Measurements from ENCODE around the gene HOXD13.

HOXD13 gene

DNA sequence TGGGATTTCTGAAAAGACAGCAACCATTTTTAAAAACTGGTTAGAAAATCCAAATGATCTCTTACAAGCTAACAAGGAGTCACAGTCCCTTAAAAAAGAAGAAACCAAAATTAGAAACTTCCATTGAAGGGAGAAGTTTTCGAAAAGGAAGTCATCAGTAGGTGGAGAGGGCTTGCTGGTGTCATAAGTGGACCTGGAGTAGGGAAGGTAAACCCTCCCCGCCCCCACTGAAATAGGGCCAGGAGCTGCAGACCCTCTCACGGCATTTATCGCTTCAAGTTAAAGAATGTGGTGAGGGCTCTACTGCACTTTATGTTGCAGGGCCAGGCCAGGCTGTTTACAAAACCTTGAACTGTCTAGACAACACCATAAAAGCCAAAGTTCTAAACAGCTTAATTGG lies 17.4 kb downstream of the HOXD13 start:
- TF ChIP-seq, protein P1, sequence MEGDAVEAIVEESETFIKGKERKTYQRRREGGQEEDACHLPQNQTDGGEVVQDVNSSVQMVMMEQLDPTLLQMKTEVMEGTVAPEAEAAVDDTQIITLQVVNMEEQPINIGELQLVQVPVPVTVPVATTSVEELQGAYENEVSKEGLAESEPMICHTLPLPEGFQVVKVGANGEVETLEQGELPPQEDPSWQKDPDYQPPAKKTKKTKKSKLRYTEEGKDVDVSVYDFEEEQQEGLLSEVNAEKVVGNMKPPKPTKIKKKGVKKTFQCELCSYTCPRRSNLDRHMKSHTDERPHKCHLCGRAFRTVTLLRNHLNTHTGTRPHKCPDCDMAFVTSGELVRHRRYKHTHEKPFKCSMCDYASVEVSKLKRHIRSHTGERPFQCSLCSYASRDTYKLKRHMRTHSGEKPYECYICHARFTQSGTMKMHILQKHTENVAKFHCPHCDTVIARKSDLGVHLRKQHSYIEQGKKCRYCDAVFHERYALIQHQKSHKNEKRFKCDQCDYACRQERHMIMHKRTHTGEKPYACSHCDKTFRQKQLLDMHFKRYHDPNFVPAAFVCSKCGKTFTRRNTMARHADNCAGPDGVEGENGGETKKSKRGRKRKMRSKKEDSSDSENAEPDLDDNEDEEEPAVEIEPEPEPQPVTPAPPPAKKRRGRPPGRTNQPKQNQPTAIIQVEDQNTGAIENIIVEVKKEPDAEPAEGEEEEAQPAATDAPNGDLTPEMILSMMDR (IDR thresholded peaks at IDR 0.05; ENCODE audit: low read depth, low read length), result no peak

DNA sequence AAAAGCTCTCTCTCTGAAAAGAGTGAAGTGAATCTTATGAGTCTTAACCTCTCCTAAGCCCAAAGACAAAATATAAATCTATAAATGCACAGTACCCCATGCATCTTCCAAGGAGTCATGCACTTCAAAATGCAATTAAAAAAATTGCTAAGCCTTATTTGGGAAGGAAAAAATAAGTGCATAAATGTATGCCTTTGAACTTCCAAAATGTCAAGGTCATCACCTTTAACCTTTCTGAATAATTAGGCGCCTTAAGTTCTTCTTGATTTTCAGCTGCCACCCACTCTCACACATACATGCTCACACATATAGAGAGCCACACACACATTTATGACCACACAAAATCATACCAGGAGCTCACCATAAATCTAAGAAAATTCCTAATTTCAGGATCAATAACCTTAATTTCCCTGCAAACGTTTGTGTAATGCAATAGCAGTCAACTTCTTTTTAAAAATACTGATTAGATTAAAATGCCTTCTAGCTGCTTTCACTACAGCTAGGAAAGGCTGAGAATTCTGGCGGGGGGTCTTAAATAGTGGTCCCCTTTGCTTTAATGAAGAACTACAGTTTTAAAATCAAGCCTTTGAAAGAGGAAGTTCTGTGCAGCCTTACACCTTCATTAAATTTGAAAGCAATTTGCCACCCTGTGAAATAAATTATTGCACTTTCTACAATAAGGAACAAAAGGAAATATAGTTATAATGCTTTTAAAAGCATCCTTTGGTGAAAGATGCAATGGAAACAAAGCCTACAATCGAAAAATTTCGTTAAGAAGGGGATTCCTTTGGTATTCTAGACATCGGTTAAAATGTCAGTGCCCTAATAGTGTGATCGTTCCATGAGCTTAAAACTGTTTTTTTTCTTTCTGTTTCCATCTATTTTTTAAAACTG lies 18.1 kb downstream of the HOXD13 start:
- DNase-seq (ENCODE audit: extremely low read depth, low read depth), result no peak

More for the DNA sequence above, 17.4 kb downstream of the HOXD13 start:
- DNase-seq (ENCODE audit: extremely low read depth, low read depth), result no peak

DNA sequence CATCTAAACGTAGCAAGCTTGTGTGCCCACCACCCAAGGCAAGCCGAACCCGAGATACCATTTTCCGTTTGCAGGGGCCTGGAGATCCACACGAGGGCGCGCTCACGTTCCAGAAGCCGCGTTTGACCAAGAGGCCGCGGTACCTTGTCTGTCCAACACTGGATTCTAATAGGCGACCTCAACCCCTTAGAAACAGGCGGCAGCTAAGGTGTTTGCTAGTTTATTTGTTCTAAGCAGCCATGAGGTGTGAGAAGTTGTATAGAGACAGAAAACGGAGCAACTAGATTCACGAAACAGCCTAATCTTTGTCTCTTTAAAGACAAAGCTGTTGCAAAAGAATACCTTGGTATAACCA lies 18.8 kb downstream of the HOXD13 start:
- TF ChIP-seq, protein P1 (IDR thresholded peaks at IDR 0.05; ENCODE audit: low read depth, low read length), result peak; percentile 54
- no peak for DNase-seq (ENCODE audit: extremely low read depth, low read depth)

More for the DNA sequence above, 18.1 kb downstream of the HOXD13 start:
- TF ChIP-seq, protein P1 (IDR thresholded peaks at IDR 0.05; ENCODE audit: low read depth, low read length), result no peak

DNA sequence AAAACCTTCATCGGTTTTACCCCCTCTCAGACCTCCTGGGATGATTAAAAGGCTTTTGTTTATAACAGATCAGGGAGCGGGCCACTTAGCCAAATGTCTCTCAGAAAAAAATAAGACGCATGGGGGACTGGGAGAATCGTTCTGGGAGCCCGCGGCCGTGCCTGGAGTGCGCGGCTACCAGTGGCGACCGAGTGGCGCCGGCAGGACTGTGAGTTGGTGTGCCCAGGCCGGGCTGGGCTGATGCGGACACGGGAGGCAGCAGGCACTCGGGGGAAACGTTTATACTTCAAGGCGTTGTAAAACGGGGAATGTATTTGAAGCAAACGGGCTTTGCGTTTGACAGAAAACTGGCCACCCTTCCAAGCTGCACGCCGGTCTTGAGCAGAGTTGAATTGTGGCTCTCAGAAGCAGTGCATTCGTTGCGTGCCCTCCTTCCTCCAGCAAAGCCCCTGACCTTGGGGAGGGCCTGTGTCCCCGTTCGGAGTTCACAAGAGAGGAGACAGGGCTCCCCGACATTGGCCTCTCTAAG lies 19.4 kb downstream of the HOXD13 start:
- TF ChIP-seq, protein P1 (IDR thresholded peaks at IDR 0.05; ENCODE audit: low read depth, low read length), result no peak
- no peak for DNase-seq (ENCODE audit: extremely low read depth, low read depth)

DNA sequence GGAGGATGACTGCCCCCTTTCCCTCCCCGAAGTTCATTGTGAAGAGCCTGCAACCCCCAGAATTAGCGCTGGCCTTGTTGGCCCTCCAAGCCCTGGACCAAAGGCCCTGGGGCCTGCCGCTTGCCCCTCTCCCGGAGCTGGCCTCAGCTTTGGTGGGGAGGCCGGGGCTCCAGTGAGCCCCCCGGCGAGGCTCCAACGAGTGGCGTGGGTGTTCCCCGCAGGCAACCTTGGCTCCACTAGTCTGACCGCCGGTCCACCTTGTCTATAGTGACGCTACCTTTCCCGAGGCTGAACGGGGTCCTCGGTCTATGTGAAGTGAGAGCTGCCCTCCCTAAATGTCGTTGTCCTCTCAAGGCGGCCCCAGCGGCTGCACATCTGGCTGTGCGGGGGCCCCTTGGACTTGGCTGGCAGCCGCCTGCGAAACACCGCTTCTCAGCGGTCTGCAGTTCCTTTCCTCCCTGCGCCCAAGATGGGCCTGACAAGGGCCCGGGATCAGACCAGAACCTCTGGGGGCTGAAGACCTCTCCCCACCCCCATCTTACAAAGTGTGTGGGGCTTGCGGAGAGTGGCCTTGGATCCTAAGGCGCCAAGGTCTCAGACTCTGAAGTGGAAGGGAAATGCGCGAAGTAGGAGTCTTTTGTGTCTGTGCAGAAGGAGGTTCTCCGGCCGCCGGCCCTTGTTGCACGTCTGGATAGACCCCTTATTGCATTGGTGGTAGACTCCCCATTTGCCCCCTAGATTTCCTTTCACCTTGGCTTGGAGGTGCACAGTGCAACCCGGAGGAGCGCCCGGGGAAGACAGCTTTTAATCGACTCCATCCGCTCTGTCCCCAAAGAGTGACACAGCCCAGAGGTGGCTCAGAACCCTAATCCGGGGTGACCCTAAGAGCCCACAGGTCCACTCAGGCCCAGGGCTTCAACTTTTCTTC lies 20.1 kb downstream of the HOXD13 start:
- DNase-seq (ENCODE audit: extremely low read depth, low read depth), result no peak
- TF ChIP-seq, protein P1 (IDR thresholded peaks at IDR 0.05; ENCODE audit: low read depth, low read length), result no peak

DNA sequence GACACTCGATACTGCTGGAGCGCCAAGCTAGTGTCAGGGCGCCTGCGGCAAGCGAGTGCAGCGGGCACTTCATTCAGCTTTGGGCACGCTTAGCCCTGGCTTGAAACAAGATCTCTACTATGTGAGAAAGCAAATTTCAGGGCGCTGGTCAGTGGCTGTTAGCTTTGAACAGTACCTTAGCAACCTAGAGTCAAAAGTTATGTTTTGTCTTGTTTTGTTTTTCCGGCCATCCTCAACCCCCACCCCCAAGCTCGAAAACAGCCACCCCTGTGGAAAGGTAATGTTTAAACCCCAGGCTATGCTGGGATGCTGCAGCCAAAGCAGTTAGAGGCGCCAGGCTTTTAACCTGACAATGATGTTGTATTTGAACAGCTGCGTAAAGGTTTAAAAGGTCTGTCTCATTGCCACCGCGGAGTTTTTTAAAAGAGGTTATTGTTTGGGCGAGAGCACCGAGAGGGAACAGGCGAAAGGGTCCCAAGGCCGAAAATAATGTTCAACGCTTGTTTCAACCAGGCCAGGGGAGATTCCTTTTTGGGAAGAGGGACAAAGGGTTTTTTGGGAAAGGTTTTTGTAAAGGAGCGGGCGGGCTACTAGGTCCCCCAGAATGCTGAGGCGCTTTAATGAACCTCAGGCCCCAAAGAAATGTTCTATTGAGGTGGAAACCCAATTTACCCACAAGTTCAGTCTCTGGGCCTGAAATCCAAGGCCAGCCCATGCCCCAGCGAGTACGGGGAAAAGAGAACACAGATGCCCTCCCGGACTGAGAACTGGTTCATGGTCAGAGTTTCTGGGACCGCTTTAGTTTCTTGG lies 21.8 kb downstream of the HOXD13 start:
- DNase-seq (ENCODE audit: extremely low read depth, low read depth), result no peak
- TF ChIP-seq, protein P1 (IDR thresholded peaks at IDR 0.05; ENCODE audit: low read depth, low read length), result no peak
